PC-3 (cell line): ENCODE data around the gene OMA1. TPM values are rescaled to one million over a fixed set of nuclear protein-coding genes. Genes with fewer than 3 reads are reported as not detected.

Source experiments
- ATAC-seq: fragments of 200-7000 bp; cut with Tn5 transposase; 2 replicates; pipeline ENCODE4 v1.9.1; 2020; ENCODE audit warnings: mild to moderate bottlenecking, moderate library complexity
- BruUV-seq: library from RNA; stranded (reverse); fragments of 400-500 nt; replicated peaks from 2 replicates; lab custom pipeline; 2021; lab: Mats Ljungman, UMichigan
- CTCF ChIA-PET: fragments of 300-600 bp; sonication (Branson Sonifier 250); formaldehyde crosslinking; loops from one replicate; lab custom pipeline; 2022; ENCODE audit warnings: antibody characterized with exemption; lab: Charles Lee
- POLR2A ChIA-PET: fragments of 300-600 bp; sonication (Branson Sonifier 250); formaldehyde crosslinking; loops from one replicate; lab custom pipeline; 2022; ENCODE audit warnings: antibody characterized with exemption; ENCODE audit not compliant: unreplicated experiment; lab: Charles Lee
- DNase-seq: peaks from one replicate; pipeline ENCODE4 v3.0.0-alpha.2; 2015
- H2AFZ ChIP-seq: fragments of 300-600 bp; sonication (generic); 2 replicates; pipeline ENCODE4 v1.6.0; 2016; ENCODE audit warnings: antibody characterized with exemption, low read length
- H3F3A ChIP-seq: fragments of 300-600 bp; sonication (generic); one replicate; pipeline ENCODE4 v1.6.0; 2017; ENCODE audit warnings: antibody characterized with exemption, low read length, control low read depth, mild to moderate bottlenecking; ENCODE audit not compliant: unreplicated experiment
- H3K27ac ChIP-seq: fragments of 300-600 bp; sonication (generic); 2 replicates; pipeline ENCODE4 v1.5.1; 2016; ENCODE audit warnings: mild to moderate bottlenecking, low read length
- H3K27me3 ChIP-seq: fragments of 300-600 bp; sonication (generic); 2 replicates; pipeline ENCODE4 v1.6.1; 2016; ENCODE audit warnings: low read length, mixed read lengths
- H3K36me3 ChIP-seq: fragments of 300-600 bp; sonication (generic); 2 replicates; pipeline ENCODE4 v1.6.1; 2016; ENCODE audit warnings: low read depth, mixed run types, low read length, mixed read lengths
- H3K4me1 ChIP-seq: fragments of 300-600 bp; sonication (generic); 2 replicates; pipeline ENCODE4 v1.5.1; 2016; ENCODE audit warnings: low read length; ENCODE audit not compliant: insufficient read depth
- H3K4me2 ChIP-seq: fragments of 300-600 bp; sonication (generic); 2 replicates; pipeline ENCODE4 v1.6.0; 2016; ENCODE audit warnings: low read length
- H3K4me3 ChIP-seq: fragments of 300-600 bp; sonication (generic); 2 replicates; pipeline ENCODE4 v1.5.1; 2016; ENCODE audit warnings: mild to moderate bottlenecking, low read length, mixed read lengths
- H3K79me2 ChIP-seq: fragments of 300-600 bp; sonication (generic); 2 replicates; pipeline ENCODE4 v1.6.1; 2017; ENCODE audit warnings: low read length, mixed read lengths
- H3K9ac ChIP-seq: fragments of 300-600 bp; sonication (generic); 2 replicates; pipeline ENCODE4 v1.6.0; 2016; ENCODE audit warnings: mild to moderate bottlenecking, low read length
- H3K9me2 ChIP-seq: fragments of 300-600 bp; sonication (generic); replicated peaks from 2 replicates; pipeline ENCODE4 v1.6.1; 2016; ENCODE audit warnings: mixed run types, low read length, mixed read lengths
- H3K9me3 ChIP-seq: fragments of 300-600 bp; sonication (generic); 2 replicates; pipeline ENCODE4 v1.6.1; 2016; ENCODE audit warnings: low read length, mixed read lengths
- H4K20me1 ChIP-seq: fragments of 300-600 bp; sonication (generic); 2 replicates; pipeline ENCODE4 v1.6.1; 2016; ENCODE audit warnings: low read length, mixed read lengths
- EZH2 ChIP-seq: fragments of 300-600 bp; sonication (generic); IDR thresholded peaks from one replicate; pipeline ENCODE4 v1.6.1; 2017; ENCODE audit warnings: antibody characterized with exemption, mild to moderate bottlenecking, low read length; ENCODE audit not compliant: unreplicated experiment
- EZH2phosphoT487 ChIP-seq: fragments of 300-600 bp; sonication (generic); IDR thresholded peaks from 2 replicates; pipeline ENCODE4 v1.6.1; 2018; ENCODE audit warnings: mild to moderate bottlenecking, antibody characterized with exemption, low read length, borderline replicate concordance
- intact Hi-C: fragments of 100-400 bp; cut with micrococcal nuclease; formaldehyde crosslinking; loops from 2 replicates; pipeline ENCODE4 v1.9.0; 2023
- total RNA-seq: library from RNA; depleted of rRNA; stranded (reverse); fragments of >200 nt; gene quantifications from 2 replicates; pipeline ENCODE4 v1.2.3, GENCODE V29; 2014
- TF ChIP-seq, protein P1 (sequence below): fragments of 300-600 bp; sonication (generic); conservative IDR thresholded peaks from 2 replicates; pipeline ENCODE4 v1.5.1; 2017; ENCODE audit warnings: antibody characterized with exemption, low read depth, mild to moderate bottlenecking, low read length

Gene OMA1
- total RNA-seq, 1 experiment from 2014 or later: 16.1 TPM

GRCh38 chr1:58454807-58455206 lies 91.7 kb downstream of the OMA1 start:
- H3K4me1 ChIP-seq: no peaks in the 10 kb centered on the region
- intact Hi-C loops: no loop called here
- no peaks in the 10 kb centered on the region for H3K36me3 ChIP-seq
- H4K20me1 ChIP-seq: no peaks in the 10 kb centered on the region
- no peak overlapping the region for H3K4me2 ChIP-seq
- ATAC-seq: no peak
- H3K4me3 ChIP-seq: no peak overlapping the region
- H3K27ac ChIP-seq: no peak overlapping the region
- TF ChIP-seq, protein P1, sequence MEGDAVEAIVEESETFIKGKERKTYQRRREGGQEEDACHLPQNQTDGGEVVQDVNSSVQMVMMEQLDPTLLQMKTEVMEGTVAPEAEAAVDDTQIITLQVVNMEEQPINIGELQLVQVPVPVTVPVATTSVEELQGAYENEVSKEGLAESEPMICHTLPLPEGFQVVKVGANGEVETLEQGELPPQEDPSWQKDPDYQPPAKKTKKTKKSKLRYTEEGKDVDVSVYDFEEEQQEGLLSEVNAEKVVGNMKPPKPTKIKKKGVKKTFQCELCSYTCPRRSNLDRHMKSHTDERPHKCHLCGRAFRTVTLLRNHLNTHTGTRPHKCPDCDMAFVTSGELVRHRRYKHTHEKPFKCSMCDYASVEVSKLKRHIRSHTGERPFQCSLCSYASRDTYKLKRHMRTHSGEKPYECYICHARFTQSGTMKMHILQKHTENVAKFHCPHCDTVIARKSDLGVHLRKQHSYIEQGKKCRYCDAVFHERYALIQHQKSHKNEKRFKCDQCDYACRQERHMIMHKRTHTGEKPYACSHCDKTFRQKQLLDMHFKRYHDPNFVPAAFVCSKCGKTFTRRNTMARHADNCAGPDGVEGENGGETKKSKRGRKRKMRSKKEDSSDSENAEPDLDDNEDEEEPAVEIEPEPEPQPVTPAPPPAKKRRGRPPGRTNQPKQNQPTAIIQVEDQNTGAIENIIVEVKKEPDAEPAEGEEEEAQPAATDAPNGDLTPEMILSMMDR: no peak
- TF ChIP-seq EZH2: no peak
- TF ChIP-seq EZH2phosphoT487: no peak
- H2AFZ ChIP-seq: no peak overlapping the region
- BruUV-seq: no TSS peak
- no peak for DNase-seq
- no peaks in the 10 kb centered on the region for H3F3A ChIP-seq
- POLR2A ChIA-PET: no interaction called here
- no peaks in the 10 kb centered on the region for H3K9me2 ChIP-seq
- no peaks in the 10 kb centered on the region for H3K9me3 ChIP-seq
- H3K79me2 ChIP-seq: no peaks in the 10 kb centered on the region
- H3K9ac ChIP-seq: no peak overlapping the region
- H3K27me3 ChIP-seq: peaks cover 10% of the 10 kb centered on the region; the same call in 1 of the 2 replicates
- CTCF ChIA-PET: no interaction called here

DNA sequence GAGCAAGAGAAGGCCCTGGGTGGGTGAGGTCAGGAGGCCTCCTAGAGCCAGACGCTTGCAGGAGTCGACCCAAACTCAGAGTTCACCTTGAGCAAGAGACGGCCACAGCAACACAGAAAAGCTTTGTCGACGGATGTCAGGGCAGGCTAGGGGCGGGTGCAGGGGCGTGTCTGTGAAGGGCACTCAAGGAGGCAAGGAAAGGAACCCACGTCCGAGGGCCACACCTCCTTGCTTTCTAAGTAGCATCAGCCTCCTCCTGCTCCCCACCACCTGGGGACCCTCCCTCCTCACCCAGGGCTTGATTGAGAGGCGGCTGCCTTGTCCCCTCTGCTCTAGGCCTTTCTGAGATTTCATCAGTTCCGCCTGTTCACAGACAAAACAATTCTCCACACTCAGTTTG lies 92.1 kb downstream of the OMA1 start:
- ChIA-PET CTCF (no interaction called here), POLR2A (no interaction called here)
- Histone ChIP-seq H3K36me3 (no peaks in the 10 kb centered on the region), H3K27me3 (peaks cover 10% of the 10 kb centered on the region; the same call in 1 of the 2 replicates), H3K4me1 (no peaks in the 10 kb centered on the region), H4K20me1 (no peaks in the 10 kb centered on the region), H3K27ac (no peak overlapping the region), H3K9ac (no peak overlapping the region), H3K4me3 (no peak overlapping the region), H3K9me2 (no peaks in the 10 kb centered on the region), H3K9me3 (no peaks in the 10 kb centered on the region), H3K79me2 (no peaks in the 10 kb centered on the region), H3F3A (no peaks in the 10 kb centered on the region), H2AFZ (no peak overlapping the region), H3K4me2 (no peak overlapping the region)
- intact Hi-C loops: no loop called here
- DNase-seq (no peak), ATAC-seq (no peak)
- no peak for TF ChIP-seq EZH2
- TF ChIP-seq, protein P1: no peak
- no peak for TF ChIP-seq EZH2phosphoT487
- BruUV-seq: no TSS peak

- Histone ChIP-seq H3K4me2 (no peak overlapping the region), H2AFZ (no peak overlapping the region), H3K9me3 (no peaks in the 10 kb centered on the region), H4K20me1 (no peaks in the 10 kb centered on the region), H3K4me3 (no peak overlapping the region), H3F3A (no peaks in the 10 kb centered on the region), H3K9ac (no peak overlapping the region), H3K4me1 (no peaks in the 10 kb centered on the region), H3K27ac (no peak overlapping the region), H3K79me2 (no peaks in the 10 kb centered on the region), H3K27me3 (peaks cover 10% of the 10 kb centered on the region; the same call in 1 of the 2 replicates), H3K9me2 (no peaks in the 10 kb centered on the region), H3K36me3 (no peaks in the 10 kb centered on the region)
- POLR2A ChIA-PET: no interaction called here
- CTCF ChIA-PET: no interaction called here
- intact Hi-C loops: no loop called here
- DNase-seq (no peak), ATAC-seq (no peak)
- no TSS peak for BruUV-seq
- TF ChIP-seq EZH2phosphoT487 (no peak), EZH2 (no peak)
- TF ChIP-seq, protein P1: no peak
These were observed 94.8 kb downstream of the OMA1 start for GRCh38 chr1:58451560-58452191.
